ENCODE data around the gene BNC2. TPM values are rescaled to one million over a fixed set of nuclear protein-coding genes. Genes with fewer than 3 reads are reported as not detected.

BNC2 gene
- total RNA-seq, 2 donors from 2014 or later = 16.1 to 16.9 TPM

DNA sequence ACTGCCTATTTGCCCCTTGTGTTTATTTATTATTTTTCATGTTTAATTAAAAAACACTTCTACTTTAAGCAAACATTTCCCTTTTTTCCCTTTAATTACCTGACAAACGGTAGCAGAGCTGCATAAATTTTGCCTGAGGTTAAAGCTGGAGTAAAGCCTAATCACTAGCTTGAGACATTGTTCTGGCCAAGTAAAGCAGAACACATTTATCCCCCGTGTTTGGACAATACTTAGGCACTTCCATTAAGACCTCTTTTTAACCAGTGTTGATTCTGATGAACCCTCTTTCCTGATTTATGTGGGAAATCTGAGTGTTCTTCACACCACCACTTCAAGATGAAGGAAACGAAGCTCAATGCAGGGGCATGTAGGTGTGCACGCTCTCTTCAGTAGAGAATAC lies 54.5 kb downstream of the BNC2 start:
- TF ChIP-seq, protein P1, sequence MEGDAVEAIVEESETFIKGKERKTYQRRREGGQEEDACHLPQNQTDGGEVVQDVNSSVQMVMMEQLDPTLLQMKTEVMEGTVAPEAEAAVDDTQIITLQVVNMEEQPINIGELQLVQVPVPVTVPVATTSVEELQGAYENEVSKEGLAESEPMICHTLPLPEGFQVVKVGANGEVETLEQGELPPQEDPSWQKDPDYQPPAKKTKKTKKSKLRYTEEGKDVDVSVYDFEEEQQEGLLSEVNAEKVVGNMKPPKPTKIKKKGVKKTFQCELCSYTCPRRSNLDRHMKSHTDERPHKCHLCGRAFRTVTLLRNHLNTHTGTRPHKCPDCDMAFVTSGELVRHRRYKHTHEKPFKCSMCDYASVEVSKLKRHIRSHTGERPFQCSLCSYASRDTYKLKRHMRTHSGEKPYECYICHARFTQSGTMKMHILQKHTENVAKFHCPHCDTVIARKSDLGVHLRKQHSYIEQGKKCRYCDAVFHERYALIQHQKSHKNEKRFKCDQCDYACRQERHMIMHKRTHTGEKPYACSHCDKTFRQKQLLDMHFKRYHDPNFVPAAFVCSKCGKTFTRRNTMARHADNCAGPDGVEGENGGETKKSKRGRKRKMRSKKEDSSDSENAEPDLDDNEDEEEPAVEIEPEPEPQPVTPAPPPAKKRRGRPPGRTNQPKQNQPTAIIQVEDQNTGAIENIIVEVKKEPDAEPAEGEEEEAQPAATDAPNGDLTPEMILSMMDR (IDR thresholded peaks at IDR 0.05) = no peak
- H3K4me3 ChIP-seq = no peak overlapping the region
- no peak for ATAC-seq (ENCODE audit: insufficient number of reproducible peaks, low FRiP score, low read depth)
- H3K4me1 ChIP-seq (ENCODE audit: control insufficient read depth in 1 of 2, low read depth in 2 of 2) = no peaks in the 10 kb centered on the region
- no peak overlapping the region for H3K27ac ChIP-seq
- no peaks in the 10 kb centered on the region for H3K27me3 ChIP-seq (replicated peaks; ENCODE audit: insufficient read depth)
- H3K36me3 ChIP-seq = no peaks in the 10 kb centered on the region
- no peaks in the 10 kb centered on the region for H3K9me3 ChIP-seq
- no peak for DNase-seq (ENCODE audit: low spot score)

- no peaks in the 10 kb centered on the region for H3K9me3 ChIP-seq
- H3K27ac ChIP-seq = no peak overlapping the region
- TF ChIP-seq, protein P1 (IDR thresholded peaks at IDR 0.05) = no peak
- H3K27me3 ChIP-seq (replicated peaks; ENCODE audit: insufficient read depth) = no peaks in the 10 kb centered on the region
- no peak for DNase-seq (ENCODE audit: low spot score)
- H3K36me3 ChIP-seq = no peaks in the 10 kb centered on the region
- H3K4me1 ChIP-seq (ENCODE audit: control insufficient read depth in 1 of 2, low read depth in 2 of 2) = no peaks in the 10 kb centered on the region
- H3K4me3 ChIP-seq = no peak overlapping the region
- no peak for ATAC-seq (ENCODE audit: insufficient number of reproducible peaks, low FRiP score, low read depth)
These were observed 55.4 kb downstream of the BNC2 start for GRCh38 chr9:16815079-16815478.

DNA sequence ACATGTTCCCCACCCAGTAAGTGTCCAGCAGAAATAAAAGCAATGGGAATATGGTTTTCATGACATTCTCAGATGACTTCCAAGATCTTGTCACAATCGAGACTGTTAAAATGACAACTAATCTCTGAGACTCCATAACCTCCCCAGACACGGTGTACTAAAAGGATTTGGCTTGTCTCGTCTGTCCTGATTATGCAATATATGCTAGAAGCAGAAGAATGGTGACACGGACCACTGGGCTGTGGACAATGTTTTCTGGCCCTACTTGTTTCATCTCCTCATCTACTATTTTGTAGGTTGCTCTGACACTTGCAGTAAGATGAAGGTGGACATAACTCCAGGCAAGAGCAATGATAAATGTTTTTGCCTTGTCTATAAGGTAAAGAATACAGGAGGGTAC lies 56.6 kb downstream of the BNC2 start:
- no peaks in the 10 kb centered on the region for H3K36me3 ChIP-seq
- H3K4me3 ChIP-seq = no peak overlapping the region
- H3K4me1 ChIP-seq (ENCODE audit: control insufficient read depth in 1 of 2, low read depth in 2 of 2) = no peaks in the 10 kb centered on the region
- DNase-seq (ENCODE audit: low spot score) (no peak), ATAC-seq (ENCODE audit: insufficient number of reproducible peaks, low FRiP score, low read depth) (no peak)
- H3K27me3 ChIP-seq (replicated peaks; ENCODE audit: insufficient read depth) = no peaks in the 10 kb centered on the region
- TF ChIP-seq, protein P1 (IDR thresholded peaks at IDR 0.05) = no peak
- no peak overlapping the region for H3K27ac ChIP-seq
- no peaks in the 10 kb centered on the region for H3K9me3 ChIP-seq

DNA sequence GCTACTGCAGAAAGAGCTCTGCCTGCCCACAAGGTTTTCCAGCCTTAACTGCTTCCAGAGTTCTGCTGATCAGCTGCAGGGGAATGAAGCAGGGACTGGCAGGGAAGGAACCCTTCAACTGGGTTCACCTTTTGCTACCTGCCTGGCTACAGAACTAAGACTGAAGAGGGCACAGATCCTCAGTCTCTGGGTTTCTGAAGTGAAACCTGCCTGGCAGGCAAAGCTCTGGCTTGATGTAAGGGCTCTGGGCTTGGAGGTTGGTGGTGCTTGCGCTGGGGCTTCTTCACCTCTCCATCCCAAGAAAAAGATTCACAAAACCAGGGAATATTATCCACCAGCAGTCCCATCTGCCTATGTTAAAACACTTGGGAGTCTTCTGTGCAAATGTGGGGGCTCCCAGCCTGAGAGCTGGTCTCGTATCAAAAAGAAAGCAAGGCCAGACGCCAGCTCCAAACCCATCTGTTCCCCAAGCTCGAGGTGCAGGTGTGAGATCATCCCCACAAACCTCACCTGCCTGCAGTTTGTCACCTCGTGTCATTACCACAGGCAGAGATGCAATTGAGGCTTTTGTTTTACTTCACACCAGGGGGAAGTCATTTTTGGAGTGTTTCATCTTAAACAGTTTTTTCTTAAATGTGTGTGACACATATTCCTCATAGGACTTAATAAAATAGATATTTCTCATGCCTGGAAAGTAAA lies 58.3 kb downstream of the BNC2 start:
- Histone ChIP-seq H3K9me3 (no peaks in the 10 kb centered on the region), H3K4me3 (no peak overlapping the region), H3K27me3 (replicated peaks; ENCODE audit: insufficient read depth) (no peaks in the 10 kb centered on the region), H3K4me1 (ENCODE audit: control insufficient read depth in 1 of 2, low read depth in 2 of 2) (no peaks in the 10 kb centered on the region), H3K27ac (no peak overlapping the region), H3K36me3 (no peaks in the 10 kb centered on the region)
- DNase-seq (ENCODE audit: low spot score) = no peak
- TF ChIP-seq, protein P1 (IDR thresholded peaks at IDR 0.05) = no peak
- ATAC-seq (ENCODE audit: insufficient number of reproducible peaks, low FRiP score, low read depth) = no peak

DNA sequence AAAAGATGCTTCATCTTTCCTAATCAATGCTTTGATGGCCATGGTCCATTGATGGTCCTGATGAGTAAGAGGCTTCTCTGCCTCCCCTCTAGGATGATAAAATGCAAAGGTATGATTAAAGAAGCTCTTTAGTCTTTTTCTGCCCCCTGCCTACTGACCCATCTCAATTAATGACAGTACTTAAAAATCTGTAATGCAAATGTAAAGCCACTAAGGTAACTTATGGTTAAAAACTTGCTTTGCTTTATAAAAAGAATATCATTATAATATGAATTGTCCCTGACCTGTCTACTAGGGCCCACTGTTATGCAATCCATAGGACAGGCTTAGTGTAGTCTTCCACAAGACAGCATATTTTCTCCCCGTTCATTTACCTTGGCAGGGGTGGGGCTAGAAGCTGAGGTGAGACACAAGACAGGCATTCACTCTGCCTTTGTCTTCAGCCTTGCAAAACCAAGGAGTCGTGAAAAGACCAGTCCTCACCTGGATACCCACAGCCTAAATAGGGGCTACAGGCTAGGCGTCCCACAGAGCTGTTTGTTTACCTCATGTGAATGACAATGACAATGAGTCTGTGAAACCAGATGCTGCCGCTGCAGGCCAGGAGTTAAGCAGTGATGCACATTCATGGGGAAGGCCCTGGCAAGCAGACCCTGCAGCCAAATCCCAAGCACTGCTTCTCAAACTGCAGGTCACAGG lies 60.4 kb downstream of the BNC2 start:
- DNase-seq (ENCODE audit: low spot score) = no peak
- Histone ChIP-seq H3K9me3 (no peaks in the 10 kb centered on the region), H3K36me3 (no peaks in the 10 kb centered on the region), H3K27me3 (replicated peaks; ENCODE audit: insufficient read depth) (no peaks in the 10 kb centered on the region), H3K4me3 (no peak overlapping the region), H3K4me1 (ENCODE audit: control insufficient read depth in 1 of 2, low read depth in 2 of 2) (no peaks in the 10 kb centered on the region), H3K27ac (no peak overlapping the region)
- no peak for ATAC-seq (ENCODE audit: insufficient number of reproducible peaks, low FRiP score, low read depth)
- TF ChIP-seq, protein P1 (IDR thresholded peaks at IDR 0.05) = no peak
